Renal cortex interstitium (tissue), 11 donors: ENCODE measurements around the gene FGFR1OP2. TPM values are rescaled to one million over a fixed set of nuclear protein-coding genes. Genes with fewer than 3 reads are reported as not detected.

ENCODE experiments used
- DNase-seq, 11 donors: peaks; one replicate each; pipeline ENCODE4 v3.0.0-alpha.2; 2013; ENCODE audit warnings: low read depth in 9 of 11, low spot score in 4 of 11; ENCODE audit errors: extremely low read depth in 1 of 11
- polyA plus RNA-seq, 3 donors: library from polyadenylated mRNA; unstranded; fragments of 120-200 nt; gene quantifications; one replicate each; pipeline ENCODE4 v1.2.1, GENCODE V29; 2013; ENCODE audit not compliant: insufficient read length in 3 of 3

Gene FGFR1OP2
- polyA plus RNA-seq, 3 donors: 56.7 to 89.0 (median 67.4) TPM

GRCh38 chr12:26936559-26937442, 1.5 kb upstream of the FGFR1OP2 start:
- no peak for DNase-seq

GRCh38 chr12:26937443-26937862, 817 bp upstream of the FGFR1OP2 start:
- DNase-seq: peak in 1 of 11 donors; percentile 47

- DNase-seq: no peak
These were observed 412 bp downstream of the FGFR1OP2 start for GRCh38 chr12:26938701-26939062.

- DNase-seq: no peak
These were observed 1.0 kb downstream of the FGFR1OP2 start for GRCh38 chr12:26939192-26939832.

- DNase-seq: no peak
These were observed 1.7 kb downstream of the FGFR1OP2 start for GRCh38 chr12:26939953-26940352.

GRCh38 chr12:26940516-26941214, 2.4 kb downstream of the FGFR1OP2 start:
- DNase-seq: no peak

GRCh38 chr12:26941215-26941594, 2.9 kb downstream of the FGFR1OP2 start:
- no peak for DNase-seq

GRCh38 chr12:26948309-26948708, 10.0 kb downstream of the FGFR1OP2 start:
- no peak for DNase-seq

GRCh38 chr12:26953447-26953846, 15.2 kb downstream of the FGFR1OP2 start:
- DNase-seq: no peak

- DNase-seq: no peak
These were observed 15.8 kb downstream of the FGFR1OP2 start for GRCh38 chr12:26954027-26954426.

GRCh38 chr12:26961391-26961790, 23.1 kb downstream of the FGFR1OP2 start:
- DNase-seq: peak in 3 of 11 donors; percentile 25 to 39 (median 28)

- no peak for DNase-seq
These were observed 23.5 kb downstream of the FGFR1OP2 start for GRCh38 chr12:26961803-26962202.

GRCh38 chr12:26963413-26963812, 25.1 kb downstream of the FGFR1OP2 start:
- DNase-seq: no peak

GRCh38 chr12:26966842-26967241, 28.6 kb downstream of the FGFR1OP2 start:
- DNase-seq: no peak

- no peak for DNase-seq
These were observed 31.9 kb downstream of the FGFR1OP2 start for GRCh38 chr12:26970136-26970535.

- DNase-seq: no peak
These were observed 33.7 kb downstream of the FGFR1OP2 start for GRCh38 chr12:26971963-26972362.

- DNase-seq: no peak
These were observed 38.4 kb downstream of the FGFR1OP2 start for GRCh38 chr12:26976687-26977086.

- DNase-seq: no peak
These were observed 40.5 kb downstream of the FGFR1OP2 start for GRCh38 chr12:26978801-26979200.

GRCh38 chr12:26979733-26980132, 41.5 kb downstream of the FGFR1OP2 start:
- DNase-seq: no peak

GRCh38 chr12:26982866-26983265, 44.6 kb downstream of the FGFR1OP2 start:
- DNase-seq: no peak
